ENCODE data around the gene CDH4.
"Not testable (repeated sequence)": the region's sequence is repeated elsewhere in the genome, so short reads cannot be mapped to it uniquely, and the experiment has no call there.

The CDH4 gene

GRCh38 chr20:61416546-61416945, 164.5 kb downstream of the CDH4 start:
- DNase-seq (ENCODE audit: low read depth, low spot score): no peak

GRCh38 chr20:61417221-61417941, 165.3 kb downstream of the CDH4 start:
- DNase-seq (ENCODE audit: low read depth, low spot score): no peak

- no peak for DNase-seq (ENCODE audit: low read depth, low spot score)
Observed at GRCh38 chr20:61419010-61419409, 166.9 kb downstream of the CDH4 start.

GRCh38 chr20:61419501-61419900, 167.4 kb downstream of the CDH4 start:
- DNase-seq (ENCODE audit: low read depth, low spot score): no peak

GRCh38 chr20:61420056-61420455, 168.0 kb downstream of the CDH4 start:
- DNase-seq (ENCODE audit: low read depth, low spot score): no peak

- no peak for DNase-seq (ENCODE audit: low read depth, low spot score)
Observed at GRCh38 chr20:61420781-61421180, 168.7 kb downstream of the CDH4 start.

GRCh38 chr20:61422636-61423425, 170.8 kb downstream of the CDH4 start:
- no peak for DNase-seq (ENCODE audit: low read depth, low spot score)

- no peak for DNase-seq (ENCODE audit: low read depth, low spot score)
Observed at GRCh38 chr20:61424011-61424627, 172.1 kb downstream of the CDH4 start.

GRCh38 chr20:61424628-61425420, 172.8 kb downstream of the CDH4 start:
- DNase-seq (ENCODE audit: low read depth, low spot score): no peak

GRCh38 chr20:61425541-61425991, 173.5 kb downstream of the CDH4 start:
- not testable (repeated sequence) for DNase-seq (ENCODE audit: low read depth, low spot score)

GRCh38 chr20:61426352-61426751, 174.3 kb downstream of the CDH4 start:
- no peak for DNase-seq (ENCODE audit: low read depth, low spot score)

- no peak for DNase-seq (ENCODE audit: low read depth, low spot score)
Observed at GRCh38 chr20:61429458-61430227, 177.6 kb downstream of the CDH4 start.

- no peak for DNase-seq (ENCODE audit: low read depth, low spot score)
Observed at GRCh38 chr20:61430228-61430624, 178.2 kb downstream of the CDH4 start.

GRCh38 chr20:61433176-61433575, 181.1 kb downstream of the CDH4 start:
- no peak for DNase-seq (ENCODE audit: low read depth, low spot score)

GRCh38 chr20:61433816-61434215, 181.8 kb downstream of the CDH4 start:
- no peak for DNase-seq (ENCODE audit: low read depth, low spot score)

GRCh38 chr20:61434341-61434781, 182.3 kb downstream of the CDH4 start:
- DNase-seq (ENCODE audit: low read depth, low spot score): no peak

- DNase-seq (ENCODE audit: low read depth, low spot score): no peak
Observed at GRCh38 chr20:61435184-61435822, 183.2 kb downstream of the CDH4 start.

- DNase-seq (ENCODE audit: low read depth, low spot score): no peak
Observed at GRCh38 chr20:61435823-61436220, 183.8 kb downstream of the CDH4 start.

GRCh38 chr20:61436283-61436666, 184.2 kb downstream of the CDH4 start:
- no peak for DNase-seq (ENCODE audit: low read depth, low spot score)

- DNase-seq (ENCODE audit: low read depth, low spot score): no peak
Observed at GRCh38 chr20:61436667-61437279, 184.7 kb downstream of the CDH4 start.
